GM19452 (cell line): ENCODE measurements around the gene ABO.
"Not testable (repeated sequence)": the region's sequence is repeated elsewhere in the genome, so short reads cannot be mapped to it uniquely, and the experiment has no call there.

ENCODE experiments used
- ATAC-seq: cut with Tn5 transposase; IDR thresholded peaks from one replicate; pipeline ENCODE4 v1.9.1; 2021; ENCODE audit not compliant: unreplicated experiment

ABO gene

DNA sequence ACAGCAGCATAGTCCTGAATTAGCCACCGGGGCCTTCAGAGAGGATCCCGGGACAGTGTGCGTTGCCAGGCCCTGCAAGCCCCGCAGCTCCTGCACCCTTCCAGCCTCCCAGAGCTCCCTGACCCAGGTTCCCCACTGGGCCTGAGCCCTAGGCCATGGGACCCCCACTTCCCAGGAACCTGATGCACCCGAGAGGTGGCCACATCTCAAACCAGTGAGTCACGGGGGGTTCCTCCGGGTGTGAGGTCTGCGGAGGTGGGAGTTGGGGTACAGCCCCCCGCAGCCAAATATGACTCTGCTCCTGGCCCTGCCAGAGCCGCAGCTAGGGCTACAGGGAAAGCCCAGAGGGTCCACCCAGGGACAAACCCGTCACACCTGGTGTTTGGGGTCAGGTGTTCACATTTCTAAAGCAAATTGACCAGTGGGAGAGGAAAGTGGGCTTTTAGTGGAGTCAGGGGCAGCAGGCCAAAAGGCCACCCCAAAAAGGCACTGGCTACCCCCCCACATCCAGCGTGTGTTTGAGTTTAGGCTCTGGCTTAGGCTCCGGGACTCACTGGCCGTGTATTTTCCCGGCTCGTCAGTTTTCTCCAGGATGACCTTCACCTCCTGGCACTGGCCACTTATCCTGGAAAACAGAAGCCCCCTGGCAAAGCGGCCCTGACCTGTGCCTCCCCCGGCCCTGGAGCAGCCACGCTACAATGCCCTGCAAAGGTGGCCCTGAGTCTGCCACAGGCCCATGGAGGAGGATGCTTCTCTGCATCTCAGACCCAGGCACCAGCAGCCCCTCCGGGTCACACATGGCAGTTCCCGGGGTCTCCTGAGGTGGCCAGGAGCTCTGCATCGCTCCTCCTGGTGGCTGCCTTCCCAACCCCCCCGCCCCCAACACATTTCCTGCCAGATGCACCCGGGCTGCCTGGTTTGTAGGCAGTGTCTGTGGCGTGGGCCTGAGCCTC, 48.5 kb downstream of the ABO start:
- no peak for ATAC-seq

DNA sequence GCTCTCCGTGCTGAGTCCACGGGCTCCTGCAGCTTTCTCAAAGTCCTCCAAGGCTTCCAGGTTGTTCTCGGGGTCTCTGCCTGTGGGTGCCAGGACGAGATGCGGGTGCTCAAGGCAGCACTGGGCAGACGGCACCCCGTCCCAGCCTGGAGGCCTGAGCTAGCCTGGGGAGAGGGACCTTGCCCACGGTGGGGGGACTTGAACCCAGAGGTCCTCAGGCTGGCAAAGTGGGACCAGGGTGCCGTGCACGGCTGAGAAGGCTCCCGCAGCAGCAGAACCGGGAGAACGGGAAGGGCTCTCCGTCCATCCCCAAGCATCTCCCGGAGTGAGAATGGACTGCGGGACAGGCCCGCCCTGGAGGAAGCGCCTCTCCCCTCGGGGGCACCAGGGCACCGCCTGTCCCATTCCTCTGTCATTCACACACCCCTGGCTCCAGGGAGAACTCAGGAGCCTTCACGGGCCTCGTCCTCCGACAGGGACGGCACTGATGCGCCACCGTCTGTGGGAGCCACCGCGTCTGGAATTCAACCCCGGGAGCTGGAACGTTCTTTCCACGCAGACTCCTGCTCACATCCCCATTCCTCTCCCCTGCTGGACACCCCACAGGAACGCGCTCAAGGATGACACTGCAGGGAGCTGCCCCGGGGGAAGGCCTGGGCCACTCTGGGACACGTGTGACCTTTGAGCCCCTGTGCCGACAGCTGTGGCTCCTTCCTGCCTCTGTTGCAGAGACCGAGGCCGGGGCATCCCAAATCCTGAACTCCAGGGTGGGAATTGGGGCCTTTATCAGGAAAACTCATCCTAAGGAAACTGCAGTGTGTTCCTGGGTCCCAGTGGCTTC, 49.6 kb downstream of the ABO start:
- no peak for ATAC-seq

DNA sequence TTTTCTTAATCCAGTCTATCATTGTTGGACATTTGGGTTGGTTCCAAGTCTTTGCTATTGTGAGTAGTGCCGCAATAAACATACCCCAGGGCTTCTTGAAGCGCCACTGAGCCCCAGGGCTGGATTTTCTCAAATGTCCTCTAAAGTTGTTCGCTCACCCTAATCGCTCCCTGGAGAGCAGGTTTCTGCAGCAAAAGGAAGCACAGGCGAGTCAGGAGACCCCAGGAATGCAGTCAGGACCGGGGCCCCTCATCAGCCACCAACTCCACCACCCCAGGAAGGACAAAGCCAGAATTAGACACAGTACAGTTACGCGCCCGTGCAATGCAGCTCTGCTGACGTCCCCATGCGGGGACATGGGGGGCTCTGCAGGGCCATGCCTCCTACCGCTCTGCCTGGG, 50.2 kb downstream of the ABO start:
- ATAC-seq, result no peak

DNA sequence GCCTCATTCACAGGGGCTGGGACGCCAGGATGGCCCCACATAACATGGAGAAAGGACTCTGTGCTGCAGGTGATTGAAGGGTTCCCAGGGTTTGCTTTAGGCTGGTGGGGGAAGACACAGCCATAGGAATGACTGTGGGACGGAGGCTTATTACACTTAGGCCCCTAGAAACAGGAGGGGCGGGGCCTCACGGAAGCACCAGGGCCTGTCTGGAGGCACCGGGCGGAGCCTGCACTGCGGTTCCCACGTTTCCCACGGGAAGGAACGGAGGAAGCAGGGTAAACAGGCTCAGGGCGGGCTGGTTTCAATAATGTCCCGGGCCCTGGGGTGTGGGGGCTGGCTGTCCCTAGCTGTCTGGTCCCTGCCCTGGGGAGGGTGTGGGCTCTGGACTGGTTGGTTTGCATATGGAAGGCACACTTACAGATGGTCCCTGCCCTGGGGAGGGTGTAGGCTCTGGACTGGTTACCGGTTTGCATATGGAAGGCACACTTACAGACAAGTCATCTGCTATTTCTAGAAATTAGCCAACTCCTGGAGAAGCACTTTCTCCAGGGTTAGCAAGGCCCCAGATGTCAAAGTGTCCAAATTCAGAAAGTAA, 51.7 kb downstream of the ABO start:
- ATAC-seq, result not testable (repeated sequence)

DNA sequence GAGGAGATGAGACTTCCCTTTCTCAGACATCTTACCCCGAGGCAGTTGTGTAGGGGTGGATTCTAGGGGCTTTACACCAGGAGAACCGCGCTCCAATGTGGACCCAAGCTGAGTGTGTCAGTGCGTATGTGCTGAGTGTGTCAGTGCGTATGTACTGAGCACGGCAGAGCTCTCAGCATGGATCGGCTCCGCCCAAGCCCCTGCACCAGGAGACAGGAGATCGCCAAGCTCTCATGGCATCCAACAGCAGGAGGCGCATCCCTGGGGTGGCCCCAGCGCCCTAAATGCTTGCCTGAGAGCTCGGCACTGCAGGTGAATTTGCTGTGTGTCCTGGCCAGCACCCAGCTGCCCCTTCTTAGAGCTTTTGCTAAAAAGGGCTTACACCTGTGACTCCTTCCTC, 53.0 kb downstream of the ABO start:
- ATAC-seq, result not testable (repeated sequence)

DNA sequence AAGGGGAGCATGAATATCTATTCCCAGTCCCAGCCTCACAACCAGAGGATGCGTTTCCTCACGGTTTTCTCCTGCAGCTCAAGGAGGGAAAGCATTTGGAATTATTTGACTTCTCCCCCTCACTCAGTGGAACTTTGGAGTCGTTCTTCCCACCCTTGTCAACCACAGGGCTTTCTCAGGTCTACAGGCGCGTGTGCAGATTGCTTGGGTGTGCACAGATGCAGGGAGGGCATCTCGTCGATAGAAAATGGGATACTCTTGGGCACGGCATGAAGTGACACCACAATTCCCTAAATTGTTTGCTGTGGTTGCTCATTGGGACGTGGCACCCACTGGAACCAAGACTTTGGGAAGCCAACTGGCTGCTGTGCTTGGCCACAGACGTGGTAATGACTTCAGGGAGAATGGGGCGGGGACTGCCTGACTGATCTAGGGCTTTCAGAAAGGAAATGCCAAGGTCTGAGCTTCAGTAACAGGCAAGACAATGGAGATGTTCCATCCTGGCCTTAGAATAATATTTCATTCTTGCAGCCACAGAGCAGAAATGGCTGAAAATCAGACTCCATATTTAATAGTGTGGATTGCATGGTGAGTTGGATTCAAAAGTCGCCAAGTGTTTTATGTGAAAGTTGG, 53.7 kb downstream of the ABO start:
- no peak for ATAC-seq

DNA sequence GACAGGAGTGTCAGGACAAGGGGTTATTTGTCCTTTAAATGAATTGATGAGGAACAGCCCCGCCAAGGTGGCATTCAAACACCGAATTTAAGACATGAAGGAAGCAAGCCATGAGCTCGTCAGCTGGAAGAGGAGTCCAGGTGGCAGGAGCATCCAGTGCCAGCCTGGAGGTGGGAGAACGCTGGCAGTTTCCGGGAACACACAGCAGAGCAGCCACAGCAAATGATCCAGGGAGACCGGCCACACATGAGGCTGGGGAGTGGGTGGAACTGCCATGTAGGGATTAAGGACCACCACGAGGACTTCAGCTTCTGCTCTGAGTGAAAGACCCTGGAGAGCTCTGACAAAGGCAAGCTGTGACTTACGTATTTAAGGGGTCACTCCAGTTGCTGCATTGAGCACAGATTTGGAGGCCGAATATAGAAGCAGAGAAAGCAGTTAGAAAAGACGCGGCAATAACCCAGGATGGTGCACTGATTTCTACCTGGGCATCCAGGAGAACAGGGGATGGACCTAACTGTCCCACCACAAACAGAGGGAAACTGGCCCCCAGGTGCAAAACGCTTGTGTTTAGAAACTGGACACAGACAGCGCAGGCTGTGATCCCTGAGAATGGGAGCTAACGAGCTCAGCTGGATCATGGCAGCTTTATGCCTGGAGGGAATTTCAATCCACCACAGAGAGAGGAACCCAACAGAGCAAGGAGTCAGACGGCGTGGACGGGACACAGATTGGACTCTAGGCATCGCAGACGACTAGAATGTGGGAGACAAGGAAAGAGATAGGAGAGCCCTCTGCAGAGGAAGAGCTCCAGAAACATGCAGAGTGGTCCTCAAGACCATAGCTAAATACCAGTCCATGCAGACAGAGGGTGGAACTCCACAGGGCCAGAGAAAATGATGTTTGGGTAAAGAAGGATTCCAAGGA, 56.7 kb downstream of the ABO start:
- ATAC-seq, result not testable (repeated sequence)

DNA sequence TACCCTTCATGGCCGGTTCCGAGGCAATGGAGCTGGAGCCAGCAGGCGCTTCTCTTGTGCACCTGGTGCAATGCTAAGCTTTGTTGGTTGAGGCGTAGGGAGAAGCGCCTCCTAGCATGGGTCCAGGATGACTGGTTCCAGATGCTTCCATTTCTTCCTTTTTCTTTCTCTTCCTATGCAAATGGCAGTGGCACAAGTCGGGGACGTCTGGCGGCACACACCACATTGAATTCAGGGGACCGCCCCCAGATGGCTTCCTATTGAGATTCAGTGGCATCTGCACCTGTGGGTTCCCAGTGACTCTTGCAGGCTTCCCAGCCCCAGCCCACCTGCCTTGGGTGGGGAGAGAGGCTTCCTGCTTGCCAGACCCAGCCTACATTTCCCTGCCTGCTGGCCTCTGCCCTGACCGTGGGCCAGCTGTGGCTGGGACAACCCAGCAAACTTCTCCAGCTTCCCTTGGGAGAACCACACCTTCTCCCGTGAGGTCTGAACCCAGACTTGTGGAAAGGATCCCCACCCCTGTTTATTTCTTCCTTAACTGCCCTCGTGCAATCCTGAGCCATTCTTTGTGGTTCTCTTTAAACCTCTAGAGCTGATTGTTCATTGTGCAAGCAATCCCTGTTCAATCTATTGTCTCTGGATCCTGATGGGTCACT, 57.5 kb downstream of the ABO start:
- ATAC-seq, result not testable (repeated sequence)

DNA sequence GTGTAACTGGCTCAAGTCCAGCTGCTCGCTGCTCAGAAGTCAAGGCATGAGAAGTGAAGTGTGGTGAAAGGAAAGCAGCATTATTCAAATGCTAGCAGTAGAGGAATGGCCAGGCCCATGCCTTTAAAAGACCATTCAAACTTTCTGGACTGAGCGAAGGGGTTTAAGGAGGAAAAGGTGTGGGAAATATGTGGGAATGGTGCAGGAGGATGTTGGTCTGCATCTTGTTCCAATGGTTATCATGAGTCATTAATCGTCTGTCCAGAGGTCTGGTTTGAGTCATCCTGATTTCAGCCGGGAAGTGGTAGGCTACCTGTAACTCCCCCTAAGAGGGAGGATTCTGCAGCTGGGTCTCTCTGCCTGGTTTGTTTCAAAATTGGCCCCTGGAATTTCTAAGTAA, 60.7 kb downstream of the ABO start:
- not testable (repeated sequence) for ATAC-seq

DNA sequence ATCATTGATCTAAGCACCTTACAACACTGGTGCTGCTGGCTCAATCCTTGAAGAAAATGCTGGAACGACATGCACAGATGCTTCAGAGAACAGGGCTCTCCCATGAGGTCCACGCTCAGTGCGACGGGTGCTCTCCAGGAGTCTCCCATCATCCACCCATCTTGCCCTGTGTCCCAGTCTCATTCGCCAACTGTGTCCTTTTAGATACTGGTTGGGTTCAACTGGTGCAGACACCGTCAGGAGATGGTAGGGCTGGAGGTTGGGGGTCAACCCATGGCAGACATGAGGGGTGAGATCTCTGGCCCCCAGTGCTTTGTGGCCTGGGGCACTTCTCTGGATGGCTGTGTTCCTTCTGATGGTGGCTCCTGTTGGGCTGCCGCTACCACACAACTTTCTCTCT, 64.4 kb downstream of the ABO start:
- no peak for ATAC-seq

DNA sequence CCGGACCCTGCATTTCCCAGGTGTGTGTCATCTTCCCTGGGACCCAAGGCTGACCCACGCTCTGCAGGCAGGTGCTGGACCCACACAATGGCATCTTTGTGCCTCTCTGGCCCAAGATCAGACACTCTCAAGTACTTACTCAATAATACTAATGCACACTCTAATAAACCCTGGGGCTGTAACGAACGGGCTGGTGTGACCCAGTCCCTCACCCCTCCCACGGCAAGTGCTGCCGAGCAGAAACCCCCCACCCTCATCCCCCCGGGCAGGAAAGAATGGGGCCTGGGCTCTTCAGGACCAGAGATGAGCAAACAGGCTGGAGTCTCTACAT, 64.8 kb downstream of the ABO start:
- ATAC-seq, result no peak

DNA sequence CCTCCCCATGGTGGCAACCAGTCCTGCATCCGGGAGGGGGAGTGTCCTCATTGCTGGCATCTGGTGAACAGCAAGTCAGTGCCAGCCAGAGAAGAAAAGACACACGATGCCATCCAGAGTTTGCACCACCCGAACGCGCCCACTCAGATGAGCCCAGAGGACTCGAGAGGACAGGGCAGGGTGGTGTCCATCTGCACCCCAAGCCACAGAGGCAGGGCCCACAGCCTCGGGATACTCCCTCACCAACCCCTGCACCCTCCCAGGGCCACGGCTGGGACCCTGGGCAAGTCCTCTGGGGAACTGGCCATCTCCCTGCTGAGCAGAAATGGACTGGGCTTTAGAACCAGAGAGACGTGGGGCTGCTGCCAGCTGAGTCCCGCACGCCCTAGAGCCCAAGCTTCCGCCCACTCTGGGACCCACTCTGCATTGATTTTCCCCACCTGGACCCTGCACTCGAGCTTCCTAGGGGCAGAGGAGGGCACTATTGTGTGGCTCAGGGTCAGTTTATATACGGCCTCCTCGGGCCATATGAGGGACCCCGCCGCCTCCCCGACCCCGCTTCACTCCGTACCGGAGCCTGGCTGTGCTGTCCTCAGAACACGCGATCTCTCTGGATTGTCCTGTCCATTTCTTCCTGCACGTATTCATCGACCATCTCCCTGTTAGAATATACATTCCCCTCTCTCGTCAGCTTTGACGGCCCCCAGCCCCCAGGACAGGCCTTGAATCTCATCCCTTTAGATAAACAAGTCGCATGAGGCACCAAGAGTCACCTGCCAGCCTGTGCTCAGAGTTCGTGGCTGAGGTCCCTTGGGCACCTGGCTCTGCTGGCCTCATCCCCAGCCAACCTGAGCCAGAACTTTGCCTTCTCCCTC, 65.4 kb downstream of the ABO start:
- ATAC-seq, result not testable (repeated sequence)

DNA sequence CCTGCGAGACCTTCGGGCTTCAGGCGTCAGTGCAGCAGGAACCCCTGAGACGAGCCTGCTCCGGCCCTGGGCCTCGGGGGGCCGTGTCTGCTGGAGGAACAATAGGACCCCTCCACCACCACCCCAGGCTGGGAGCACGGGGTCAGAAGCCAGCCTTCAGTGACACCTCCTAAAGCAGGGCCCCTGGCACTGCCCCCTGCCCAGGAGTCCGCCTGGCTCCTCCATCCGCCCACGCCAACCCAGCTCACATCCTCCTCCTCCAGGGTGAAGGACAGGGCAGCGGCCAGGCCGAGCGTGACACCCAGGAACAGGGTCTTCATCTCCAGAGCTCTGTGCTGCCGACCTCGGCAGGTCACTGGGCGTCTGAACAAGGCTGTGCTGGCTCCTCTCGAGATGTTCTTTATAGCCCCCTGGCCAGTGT, 66.1 kb downstream of the ABO start, which contains the start of gene OBP2B:
Gene OBP2B, minus strand, starts transcription at position 371 of the 421 bp plus-strand sequence. Its CDS starts 51 bp downstream, at position 320.
- ATAC-seq, result not testable (repeated sequence)

DNA sequence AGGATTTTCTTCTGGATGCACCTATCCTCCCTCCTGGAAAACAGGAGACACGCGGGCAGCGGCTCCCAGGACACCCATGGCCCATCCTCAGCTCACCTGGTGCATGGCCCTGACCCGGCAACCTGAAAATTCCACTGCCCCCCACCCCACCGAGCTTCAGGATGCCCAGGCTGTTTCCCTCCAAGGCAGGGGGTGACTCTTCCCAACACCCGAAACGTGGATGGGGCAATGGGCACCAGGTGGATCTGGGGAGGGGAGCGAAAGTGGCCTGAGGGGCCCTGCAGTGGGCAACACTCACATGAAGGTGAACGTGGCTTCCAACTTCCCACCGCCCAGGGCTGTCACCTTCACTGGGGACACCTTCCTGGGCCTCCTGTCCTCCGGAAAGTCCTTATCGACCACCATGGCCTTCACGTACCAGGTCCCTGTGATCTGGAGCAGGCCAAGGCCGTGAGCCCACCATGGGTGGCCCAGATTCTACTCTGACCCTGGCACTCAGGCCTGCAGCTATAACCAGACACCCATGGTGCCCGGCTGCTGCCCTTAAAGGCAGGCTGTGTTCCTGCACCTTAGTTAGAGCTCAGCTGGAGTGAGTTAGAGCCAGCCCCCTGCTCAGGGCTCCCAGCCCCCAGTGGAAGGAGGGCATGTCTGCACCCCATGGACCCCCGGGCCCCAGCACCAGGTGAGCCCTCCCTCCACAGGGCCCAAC, 66.7 kb downstream of the ABO start:
- not testable (repeated sequence) for ATAC-seq

DNA sequence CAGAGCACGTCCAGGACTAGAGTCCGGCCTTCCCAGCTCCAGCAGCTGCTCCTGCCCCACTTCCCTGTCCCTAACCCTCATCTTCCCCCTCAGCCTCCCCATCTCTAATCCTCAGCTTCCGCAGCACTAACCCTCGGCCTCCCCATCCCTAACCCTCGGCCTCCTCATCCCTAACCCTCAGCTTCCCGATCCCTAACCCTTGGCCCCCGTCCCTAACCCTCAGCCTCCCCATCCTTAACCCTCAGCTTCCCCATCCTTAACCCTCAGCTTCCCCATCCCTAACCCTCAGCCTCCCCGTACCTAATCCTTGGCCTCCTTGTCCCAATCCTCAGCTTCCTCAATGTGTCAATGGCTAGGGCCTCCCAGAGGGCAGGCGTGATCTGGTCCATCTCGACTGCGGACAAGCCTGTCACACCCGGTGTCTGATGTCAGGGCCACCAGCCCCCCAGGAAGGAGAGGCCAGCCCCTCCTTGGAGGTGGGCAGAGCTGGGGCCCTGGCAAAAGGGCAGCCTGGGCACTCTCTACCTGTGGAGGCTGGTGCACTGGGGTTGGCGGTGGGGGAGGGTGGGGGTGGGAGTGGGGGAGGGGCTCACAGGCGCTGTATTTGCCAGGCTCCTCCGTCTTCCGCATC, 67.3 kb downstream of the ABO start:
- no peak for ATAC-seq

DNA sequence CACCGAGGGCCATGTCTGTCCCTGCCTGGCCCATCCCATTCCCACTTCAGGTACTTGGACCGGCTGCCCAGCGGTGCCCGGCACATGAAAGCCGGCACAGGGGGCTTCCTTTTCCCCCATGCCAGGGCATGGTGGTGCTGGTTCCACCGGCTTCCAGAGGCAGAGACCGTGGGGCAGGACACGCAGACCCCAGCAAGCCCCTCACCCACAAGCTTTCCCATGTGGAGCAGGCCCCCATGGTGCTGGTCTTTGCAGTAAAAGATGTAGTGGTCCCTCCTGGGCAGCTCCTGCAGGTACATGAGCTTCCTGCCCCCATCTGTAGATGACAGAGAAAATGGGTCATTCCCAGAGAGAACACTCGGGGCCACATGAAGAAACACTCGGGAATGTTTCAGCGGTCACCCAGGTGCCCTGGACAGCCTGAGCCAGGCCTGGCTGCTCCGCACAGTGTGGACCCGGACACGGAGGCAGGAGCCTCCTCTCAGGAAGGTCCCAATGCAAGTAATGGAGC, 67.9 kb downstream of the ABO start:
- no peak for ATAC-seq
